ENCODE measurements around the gene PRMT1.

PRMT1 gene

GRCh38 chr19:49667473-49667872 lies 9.6 kb upstream of the PRMT1 start:
- in situ Hi-C loops (cut with MboI; ENCODE audit: low sequenced_read_pairs), result no loop called here

DNA sequence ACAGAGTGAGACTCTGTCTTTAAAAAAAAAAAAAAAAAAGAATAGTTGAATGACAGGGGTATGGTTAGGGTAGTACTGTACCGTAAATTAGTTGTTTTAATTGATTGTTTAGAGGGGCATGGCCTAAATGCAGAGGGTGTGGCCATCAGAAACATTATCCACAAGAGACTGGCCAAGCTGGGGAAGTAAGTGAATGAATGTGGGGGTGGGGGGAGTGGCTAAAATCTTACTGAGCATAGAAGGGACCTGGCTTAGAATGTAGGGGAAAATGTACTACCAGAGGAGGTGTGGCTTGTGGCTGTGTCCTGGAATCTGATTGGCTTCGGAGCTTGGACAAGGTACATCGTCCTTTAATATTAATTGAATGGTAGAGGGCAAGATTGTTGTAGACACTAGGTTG lies 7.6 kb upstream of the PRMT1 start:
- in situ Hi-C loops (cut with MboI; ENCODE audit: low sequenced_read_pairs), result no loop called here

- in situ Hi-C loops (cut with MboI; ENCODE audit: low sequenced_read_pairs), result no loop called here
Observed at GRCh38 chr19:49672131-49672919, 4.7 kb upstream of the PRMT1 start.

DNA sequence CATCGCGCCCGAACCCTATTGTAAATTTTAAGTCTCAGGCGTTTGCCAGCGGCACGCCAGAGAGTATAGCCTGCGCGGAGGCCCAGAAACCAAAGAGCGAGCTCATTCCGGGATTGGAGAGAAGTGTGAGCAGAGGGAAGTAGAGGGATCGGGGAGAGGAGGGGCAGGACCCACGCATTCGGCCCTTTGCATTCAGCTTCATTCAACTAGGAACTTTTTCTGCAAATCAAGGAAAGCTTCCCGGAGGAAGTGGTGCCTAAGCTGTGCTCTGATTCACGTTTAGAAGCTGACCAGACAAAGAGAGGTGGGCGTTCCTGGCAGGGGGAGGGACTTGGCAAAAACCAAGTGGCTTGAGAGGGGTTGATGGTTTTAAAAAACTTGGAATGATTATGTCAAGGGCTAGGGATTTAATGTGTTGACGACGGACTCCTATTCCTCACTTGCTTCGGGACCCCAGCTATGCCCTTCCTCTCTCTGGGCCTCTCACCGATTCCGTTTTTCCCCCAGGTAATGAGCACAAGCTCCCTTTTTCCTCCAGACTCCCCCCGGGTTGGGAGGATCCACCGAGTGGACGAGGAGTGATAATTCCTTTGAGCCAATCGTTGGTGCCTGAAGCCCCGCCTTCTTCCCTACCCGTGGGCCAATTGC lies 811 bp upstream of the PRMT1 start:
- in situ Hi-C loops (cut with MboI; ENCODE audit: low sequenced_read_pairs), result no loop called here

DNA sequence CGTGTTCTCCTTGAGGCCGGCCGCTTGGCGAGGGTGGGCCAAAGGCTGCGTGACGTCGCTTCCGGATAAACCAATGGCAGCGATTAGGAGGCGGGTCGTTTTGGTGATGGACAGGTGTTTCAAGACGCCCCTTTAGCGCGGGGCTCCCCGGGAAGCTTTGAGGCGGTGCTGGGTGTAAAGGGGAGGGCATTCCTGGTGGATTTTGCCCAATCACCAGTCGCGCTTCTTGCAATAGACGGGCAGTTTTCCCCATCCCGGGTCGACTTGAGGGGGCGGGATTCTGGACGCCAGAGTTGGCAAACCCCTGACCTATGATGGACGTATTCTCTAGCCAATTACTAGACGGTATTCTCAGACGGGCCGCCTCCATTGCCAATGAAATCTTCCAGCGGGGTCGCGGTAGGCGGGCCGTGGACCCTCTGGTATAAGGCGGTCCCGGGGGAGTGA lies 264 bp upstream of the PRMT1 start:
- in situ Hi-C loops (cut with MboI; ENCODE audit: low sequenced_read_pairs), result no loop called here

DNA sequence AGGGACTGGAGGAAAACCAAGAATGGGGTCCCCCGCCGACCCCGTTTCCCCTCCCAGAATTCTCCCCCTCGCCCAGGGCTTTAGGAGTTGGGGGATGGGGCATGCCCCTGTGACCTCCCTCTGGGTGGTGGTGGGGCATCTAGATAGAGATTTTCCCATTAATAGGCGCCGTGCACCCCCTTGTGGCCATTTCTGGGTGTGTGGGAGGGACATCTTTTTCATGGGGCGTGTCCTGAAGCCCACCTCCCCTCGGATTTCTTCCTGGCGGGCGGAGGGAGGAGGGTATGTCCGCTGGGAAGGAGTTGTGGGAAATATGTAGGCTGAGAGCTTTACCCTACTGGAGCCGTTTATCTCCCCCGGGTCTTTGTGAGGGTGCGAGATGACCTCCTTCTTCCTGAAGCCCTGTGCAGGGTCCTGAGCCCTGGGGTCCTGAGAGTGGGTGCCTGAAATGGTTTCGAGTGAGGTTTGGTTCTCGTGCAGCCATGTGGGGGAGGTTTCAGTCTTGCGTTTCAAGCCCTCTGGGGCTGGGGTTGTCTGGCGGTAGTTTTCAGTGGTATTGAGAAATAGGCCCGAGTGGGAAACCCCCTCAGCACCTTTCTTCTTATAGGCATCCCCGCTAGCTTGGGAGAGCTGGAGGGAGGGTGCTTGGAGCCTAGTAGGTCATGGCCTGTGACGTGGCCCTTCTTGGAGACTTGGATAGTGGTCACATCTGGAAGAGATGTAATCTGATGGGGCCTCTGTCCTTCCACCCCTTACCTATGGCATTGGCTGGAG lies 1.0 kb downstream of the PRMT1 start:
- in situ Hi-C loops (cut with MboI; ENCODE audit: low sequenced_read_pairs), result no loop called here

GRCh38 chr19:49678985-49679770 lies 2.1 kb downstream of the PRMT1 start:
- in situ Hi-C loops (cut with MboI; ENCODE audit: low sequenced_read_pairs), result no loop called here

DNA sequence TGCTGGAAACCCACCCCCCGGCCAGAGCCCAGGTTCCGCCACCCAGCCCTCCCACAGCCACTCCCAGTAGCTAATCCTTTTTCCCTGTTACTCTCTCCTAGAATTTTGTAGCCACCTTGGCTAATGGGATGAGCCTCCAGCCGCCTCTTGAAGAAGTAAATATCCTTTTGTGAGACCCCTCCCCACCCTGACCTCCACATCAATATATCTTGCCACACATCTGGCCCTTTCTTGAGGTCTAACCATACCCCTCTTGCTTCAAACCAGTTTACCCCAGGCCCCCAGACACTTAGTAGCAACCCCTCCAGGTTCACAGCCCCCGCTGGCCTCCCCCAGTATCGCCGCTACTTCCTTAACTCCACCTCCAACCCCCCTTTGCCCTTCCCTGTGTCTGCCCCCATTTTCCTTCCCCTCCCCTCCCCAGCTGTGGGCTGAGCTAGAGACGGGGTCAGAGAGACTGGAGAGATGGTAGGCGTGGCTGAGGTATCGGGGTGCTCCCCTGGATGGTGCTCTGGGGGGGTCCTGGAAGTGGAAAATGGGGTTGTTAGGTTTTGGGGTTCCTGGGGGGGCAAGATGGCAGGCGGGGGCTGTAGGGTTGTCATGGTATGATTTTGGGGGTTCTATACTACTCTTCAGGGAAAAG lies 2.8 kb downstream of the PRMT1 start:
- in situ Hi-C loops (cut with MboI; ENCODE audit: low sequenced_read_pairs), result no loop called here

GRCh38 chr19:49680421-49681351 lies 3.6 kb downstream of the PRMT1 start:
- in situ Hi-C loops (cut with MboI; ENCODE audit: low sequenced_read_pairs), result no loop called here

DNA sequence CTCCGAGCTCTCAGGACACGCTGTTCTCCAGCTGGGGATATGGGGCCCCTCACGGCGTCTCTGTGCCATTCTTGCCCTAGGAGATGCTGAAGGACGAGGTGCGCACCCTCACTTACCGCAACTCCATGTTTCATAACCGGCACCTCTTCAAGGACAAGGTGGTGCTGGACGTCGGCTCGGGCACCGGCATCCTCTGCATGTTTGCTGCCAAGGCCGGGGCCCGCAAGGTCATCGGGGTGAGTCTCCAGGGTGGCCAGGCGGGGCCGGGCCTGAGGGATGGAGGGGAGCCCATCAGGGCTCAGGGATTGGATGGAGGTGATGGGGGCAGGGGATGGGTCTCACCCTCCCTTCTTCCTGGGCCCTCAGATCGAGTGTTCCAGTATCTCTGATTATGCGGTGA lies 4.8 kb downstream of the PRMT1 start:
- in situ Hi-C loops (cut with MboI; ENCODE audit: low sequenced_read_pairs), result no loop called here

GRCh38 chr19:49682274-49682673 lies 5.2 kb downstream of the PRMT1 start:
- in situ Hi-C loops (cut with MboI; ENCODE audit: low sequenced_read_pairs), result no loop called here

GRCh38 chr19:49683814-49684250 lies 6.8 kb downstream of the PRMT1 start:
- in situ Hi-C loops (cut with MboI; ENCODE audit: low sequenced_read_pairs), result no loop called here

GRCh38 chr19:49684251-49684982 lies 7.3 kb downstream of the PRMT1 start:
- in situ Hi-C loops (cut with MboI; ENCODE audit: low sequenced_read_pairs), result no loop called here

DNA sequence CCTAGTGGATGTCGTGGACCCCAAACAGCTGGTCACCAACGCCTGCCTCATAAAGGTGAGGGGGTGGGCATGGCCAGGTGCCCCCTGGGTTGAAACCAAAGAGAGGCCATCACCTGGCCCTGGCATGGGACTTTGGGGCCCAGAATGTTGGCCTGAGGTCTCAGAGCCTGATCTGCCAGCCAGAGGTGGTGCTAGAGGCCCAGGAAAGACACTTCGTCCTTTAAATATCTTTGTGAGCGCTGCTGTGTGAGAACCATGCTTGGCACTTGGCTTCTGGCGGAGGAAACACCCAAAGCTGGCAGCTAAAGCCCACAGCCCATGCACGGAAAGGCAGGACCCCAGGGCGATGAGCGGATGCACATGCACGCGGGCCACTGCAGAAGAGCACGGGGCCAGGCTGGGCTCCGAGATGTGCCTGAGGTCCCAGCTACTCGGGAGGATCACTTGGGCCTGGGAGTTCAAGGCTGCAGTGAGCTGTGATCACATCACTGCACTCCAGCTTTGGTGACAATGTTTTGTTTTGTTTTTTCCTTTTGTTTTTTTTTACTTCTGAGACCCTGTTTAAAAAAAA lies 8.0 kb downstream of the PRMT1 start:
- in situ Hi-C loops (cut with MboI; ENCODE audit: low sequenced_read_pairs), result no loop called here

GRCh38 chr19:49685845-49686332 lies 8.8 kb downstream of the PRMT1 start:
- in situ Hi-C loops (cut with MboI; ENCODE audit: low sequenced_read_pairs), result no loop called here

DNA sequence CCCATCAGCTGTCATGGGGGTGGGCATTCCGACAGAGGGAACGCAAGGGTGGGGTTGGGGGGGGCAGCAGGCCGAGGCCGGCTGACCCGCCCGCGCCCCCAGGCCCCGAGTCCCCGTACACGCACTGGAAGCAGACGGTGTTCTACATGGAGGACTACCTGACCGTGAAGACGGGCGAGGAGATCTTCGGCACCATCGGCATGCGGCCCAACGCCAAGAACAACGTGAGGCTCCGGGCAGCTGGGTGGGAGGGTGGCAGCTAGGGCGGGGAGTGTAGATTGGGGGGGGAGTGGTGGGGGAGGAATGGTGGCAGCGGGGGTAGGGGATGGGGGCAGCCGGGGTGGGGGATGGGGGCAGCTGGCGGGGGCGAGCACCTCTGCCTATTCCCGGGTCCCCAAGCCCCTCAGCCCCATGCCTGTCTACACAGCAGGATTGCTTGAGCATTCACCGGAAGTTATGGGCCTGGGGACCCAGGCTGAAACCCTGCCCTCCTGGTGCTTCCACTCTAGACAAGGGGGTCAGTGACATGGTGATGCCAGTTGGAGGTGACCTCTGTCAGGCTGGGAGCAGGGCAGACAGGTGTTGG lies 9.5 kb downstream of the PRMT1 start:
- in situ Hi-C loops (cut with MboI; ENCODE audit: low sequenced_read_pairs), result no loop called here

- in situ Hi-C loops (cut with MboI; ENCODE audit: low sequenced_read_pairs), result no loop called here
Observed at GRCh38 chr19:49687150-49687549, 10.1 kb downstream of the PRMT1 start.

All from HL-60/S4 treated with retinoic acid at 250 ng/mL for 4 days and 3 days (cell line).